AG09319 (cell line): Measurements from ENCODE around the gene LRP5.
"Not testable (repeated sequence)": the region's sequence is repeated elsewhere in the genome, so short reads cannot be mapped to it uniquely, and the experiment has no call there.

Experiments
- DNase-seq: peaks from one replicate; pipeline ENCODE4 v3.0.0-alpha.2; 2010; ENCODE audit warnings: low read depth; ENCODE audit errors: extremely low read depth
- CTCF ChIP-seq: IDR thresholded peaks from 2 replicates; pipeline ENCODE4 v1.5.1; 2011; ENCODE audit warnings: low read depth, mild to moderate bottlenecking, inconsistent platforms, low read length, moderate library complexity

LRP5 gene

GRCh38 chr11:68471360-68472340, 159.3 kb downstream of the LRP5 start:
- no peak for TF ChIP-seq CTCF
- DNase-seq = no peak

- TF ChIP-seq CTCF = no peak
- no peak for DNase-seq
These were observed 160.4 kb downstream of the LRP5 start for GRCh38 chr11:68472778-68473177.

GRCh38 chr11:68473693-68474092, 161.3 kb downstream of the LRP5 start:
- no peak for TF ChIP-seq CTCF
- DNase-seq = no peak

- not testable (repeated sequence) for DNase-seq
These were observed 163.2 kb downstream of the LRP5 start for GRCh38 chr11:68475626-68476025.

- TF ChIP-seq CTCF = no peak
- DNase-seq = no peak
These were observed 167.0 kb downstream of the LRP5 start for GRCh38 chr11:68479390-68479789.

GRCh38 chr11:68480193-68480592, 167.8 kb downstream of the LRP5 start:
- DNase-seq = no peak
- no peak for TF ChIP-seq CTCF

- DNase-seq = no peak
- TF ChIP-seq CTCF = no peak
These were observed 168.6 kb downstream of the LRP5 start for GRCh38 chr11:68480852-68481510.
